Measurements from ENCODE around the gene AMY1C.
"Not testable (repeated sequence)": the region's sequence is repeated elsewhere in the genome, so short reads cannot be mapped to it uniquely, and the experiment has no call there.

The AMY1C gene

DNA sequence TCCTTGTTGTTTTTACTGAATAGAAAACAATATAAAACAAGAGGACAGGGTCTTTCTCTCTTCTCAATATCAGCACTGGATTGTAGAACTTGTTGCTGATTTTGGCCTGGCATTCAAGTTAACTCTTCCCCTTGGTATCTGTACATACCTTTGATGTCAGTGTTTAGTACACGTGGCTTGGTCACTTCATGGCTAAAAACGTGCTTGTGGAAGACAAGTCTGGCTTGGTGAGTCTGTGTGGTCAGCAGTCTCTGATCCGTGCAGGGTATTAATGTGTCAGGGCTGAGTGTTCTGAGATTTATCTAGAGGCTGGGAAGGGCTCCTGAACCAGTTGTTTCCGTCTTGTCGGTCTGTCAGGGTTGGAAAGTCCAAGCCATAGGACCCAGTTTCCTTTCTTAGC, at the start of gene AMY1C:
TSS of gene AMY1C (plus strand) at position 301 of the 400 bp plus-strand sequence. CDS start 572 bp downstream, outside the sequence.
- not testable (repeated sequence) for DNase-seq (ENCODE audit: low read depth); H3K4me3 ChIP-seq (ENCODE audit: low read length)

GRCh38 chr1:103700669-103701068, 49.0 kb upstream of the AMY1C start:
- DNase-seq (ENCODE audit: low read depth); H3K4me3 ChIP-seq (ENCODE audit: low read length): not testable (repeated sequence)

GRCh38 chr1:103701256-103701655, 48.4 kb upstream of the AMY1C start:
- not testable (repeated sequence) for H3K4me3 ChIP-seq (ENCODE audit: low read length); DNase-seq (ENCODE audit: low read depth)

- not testable (repeated sequence) for H3K4me3 ChIP-seq (ENCODE audit: low read length); DNase-seq (ENCODE audit: low read depth)
Measured at GRCh38 chr1:103707670-103708069, 42.0 kb upstream of the AMY1C start.

- not testable (repeated sequence) for H3K4me3 ChIP-seq (ENCODE audit: low read length); DNase-seq (ENCODE audit: low read depth)
Measured at GRCh38 chr1:103710381-103710780, 39.3 kb upstream of the AMY1C start.

GRCh38 chr1:103717404-103717803, 32.3 kb upstream of the AMY1C start:
- not testable (repeated sequence) for H3K4me3 ChIP-seq (ENCODE audit: low read length); DNase-seq (ENCODE audit: low read depth)

DNA sequence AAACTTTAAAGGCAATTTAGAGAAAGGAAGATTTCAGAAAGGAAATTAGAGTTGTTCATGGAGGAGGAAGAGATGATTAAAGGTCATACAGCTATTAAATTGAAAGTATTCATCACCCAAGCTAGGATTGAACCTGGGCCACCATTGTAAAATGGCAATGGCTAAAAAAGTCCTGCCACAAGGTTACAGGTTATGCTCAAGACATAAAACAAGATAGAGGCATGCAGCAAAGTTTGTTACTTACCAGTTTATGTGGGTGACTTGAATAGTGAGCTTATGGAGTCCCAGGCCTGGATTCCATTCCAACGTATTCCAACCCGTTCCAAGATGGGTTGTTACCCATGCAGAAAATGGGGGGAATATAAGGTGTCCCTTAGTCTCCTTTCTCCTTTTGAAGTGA, 28.2 kb upstream of the AMY1C start:
- not testable (repeated sequence) for DNase-seq (ENCODE audit: low read depth); H3K4me3 ChIP-seq (ENCODE audit: low read length)

GRCh38 chr1:103735334-103735733, 14.4 kb upstream of the AMY1C start:
- H3K4me3 ChIP-seq (ENCODE audit: low read length): not testable (repeated sequence)

GRCh38 chr1:103738031-103738430, 11.7 kb upstream of the AMY1C start:
- not testable (repeated sequence) for DNase-seq (ENCODE audit: low read depth); H3K4me3 ChIP-seq (ENCODE audit: low read length)

More at GRCh38 chr1:103735334-103735733, 14.4 kb upstream of the AMY1C start:
- DNase-seq (ENCODE audit: low read depth): not testable (repeated sequence)

- DNase-seq (ENCODE audit: low read depth); H3K4me3 ChIP-seq (ENCODE audit: low read length): not testable (repeated sequence)
Measured at GRCh38 chr1:103744449-103744848, 5.2 kb upstream of the AMY1C start.

DNA sequence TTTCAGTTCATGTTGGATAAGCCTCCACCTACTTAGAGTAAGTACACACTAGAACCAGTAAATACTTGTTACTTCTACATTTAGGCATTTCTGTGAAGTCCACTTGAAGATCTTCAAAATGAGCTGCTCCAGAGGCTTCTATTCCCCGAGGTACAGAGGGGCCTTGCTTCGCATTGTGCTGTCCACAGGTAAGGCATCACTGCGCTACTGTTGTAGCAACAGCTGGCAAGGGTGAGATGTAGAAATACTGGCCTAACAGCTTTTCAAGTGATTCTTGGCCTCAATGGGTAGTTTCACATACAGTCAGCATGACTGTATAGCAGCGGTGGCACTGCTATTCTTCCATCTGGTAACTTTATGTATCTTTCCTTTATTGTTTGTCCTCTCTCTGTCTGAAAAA, 4.7 kb upstream of the AMY1C start:
- H3K4me3 ChIP-seq (ENCODE audit: low read length); DNase-seq (ENCODE audit: low read depth): not testable (repeated sequence)

DNA sequence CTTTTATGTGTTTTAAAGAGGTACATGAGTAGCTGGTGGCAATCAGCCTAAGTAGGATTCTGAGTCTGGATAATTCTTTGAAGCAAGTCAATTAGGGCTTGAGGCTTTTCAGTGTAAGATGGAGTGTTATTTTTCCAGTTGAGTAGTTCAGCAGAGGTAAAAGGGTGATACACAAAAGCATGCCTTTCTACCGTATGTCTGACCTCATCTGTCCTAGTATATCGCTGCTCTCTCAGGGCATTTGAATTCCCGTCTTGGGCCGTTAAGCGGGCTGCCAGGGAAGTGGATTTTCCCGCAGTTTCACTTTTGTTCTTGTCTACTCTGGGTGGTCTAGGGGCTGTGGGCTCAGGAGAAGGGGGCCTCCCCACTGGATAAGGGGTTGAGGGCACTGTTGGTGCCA, 1.4 kb upstream of the AMY1C start:
- not testable (repeated sequence) for DNase-seq (ENCODE audit: low read depth); H3K4me3 ChIP-seq (ENCODE audit: low read length)

DNA sequence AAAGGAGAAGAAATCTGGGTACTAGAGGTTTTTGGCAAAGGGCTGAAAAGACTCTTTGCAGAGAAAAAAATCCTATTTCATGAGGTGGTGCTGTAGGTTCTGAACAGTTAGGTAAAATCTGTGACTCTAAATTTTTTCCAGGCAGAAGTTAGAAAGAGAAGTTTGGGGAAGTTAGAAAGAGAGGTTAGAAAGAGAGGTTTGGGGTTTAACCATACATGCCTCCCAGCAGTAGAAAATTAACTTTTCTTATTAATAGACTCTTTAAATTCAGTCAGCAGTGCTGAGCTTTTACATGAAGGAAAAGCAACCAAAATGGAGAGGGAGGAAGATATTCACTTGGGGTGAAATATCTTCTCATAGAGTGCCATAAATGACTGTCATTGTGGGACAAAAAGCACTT, 12.2 kb downstream of the AMY1C start:
- DNase-seq (ENCODE audit: low read depth): no peak
- TF ChIP-seq CTCF (conservative IDR thresholded peaks at IDR 0.05; ENCODE audit: low read depth, low read length): no peak
- H3K4me3 ChIP-seq (ENCODE audit: low read length): no peak overlapping the region

- no peak overlapping the region for H3K4me3 ChIP-seq (ENCODE audit: low read length)
- DNase-seq (ENCODE audit: low read depth): no peak
- no peak for TF ChIP-seq CTCF (conservative IDR thresholded peaks at IDR 0.05; ENCODE audit: low read depth, low read length)
Measured at GRCh38 chr1:103779932-103780331, 30.2 kb downstream of the AMY1C start.

Measured in retinal pigment epithelial cell (primary cell).